ENCODE measurements around the gene NR2C1. TPM values are rescaled to one million over a fixed set of nuclear protein-coding genes. Genes with fewer than 3 reads are reported as not detected.

The NR2C1 gene
- total and polyA plus RNA-seq, 11 donors, result 11.0 to 45.6 (median 34.5) TPM

DNA sequence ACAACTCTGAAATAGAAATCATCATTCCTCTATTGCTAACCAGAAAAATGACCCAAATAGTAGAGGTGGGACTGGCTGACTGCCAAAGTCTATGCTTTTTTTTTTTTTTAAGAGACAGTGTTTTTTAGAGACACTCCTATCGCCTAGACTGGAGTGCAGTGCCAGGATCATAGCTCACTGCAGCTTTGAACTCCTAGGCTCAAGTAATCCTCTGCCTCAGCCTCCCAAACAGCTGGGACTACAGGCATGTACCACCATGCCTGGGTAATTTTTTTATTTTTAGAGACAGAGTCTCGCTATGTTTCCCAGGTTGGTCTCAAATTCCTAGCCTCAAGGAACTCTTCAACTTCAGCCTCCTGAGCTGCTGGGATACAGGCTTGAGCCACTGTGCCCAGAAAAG, 19.2 kb downstream of the NR2C1 start:
- Histone ChIP-seq H3K9me3 (no peaks in the 10 kb centered on the region), H3K27ac (no peak overlapping the region), H3K4me1 (no peaks in the 10 kb centered on the region), H3K36me3 (peaks cover 0 to 100% (median 91%) of the 10 kb centered on the region in 9 donors), H3K27me3 (no peaks in the 10 kb centered on the region), H3K4me3 (no peak overlapping the region)
- TF ChIP-seq POLR2A (IDR thresholded peaks at IDR 0.05), result no peak
- DNase-seq (no peak), ATAC-seq (no peak)
- intact Hi-C loops (cut with DNase I), result no loop called here
- 59 to 78% (median 73%) methylated on average over 2 of the region's 2 CpGs for WGBS, 4 donors

DNA sequence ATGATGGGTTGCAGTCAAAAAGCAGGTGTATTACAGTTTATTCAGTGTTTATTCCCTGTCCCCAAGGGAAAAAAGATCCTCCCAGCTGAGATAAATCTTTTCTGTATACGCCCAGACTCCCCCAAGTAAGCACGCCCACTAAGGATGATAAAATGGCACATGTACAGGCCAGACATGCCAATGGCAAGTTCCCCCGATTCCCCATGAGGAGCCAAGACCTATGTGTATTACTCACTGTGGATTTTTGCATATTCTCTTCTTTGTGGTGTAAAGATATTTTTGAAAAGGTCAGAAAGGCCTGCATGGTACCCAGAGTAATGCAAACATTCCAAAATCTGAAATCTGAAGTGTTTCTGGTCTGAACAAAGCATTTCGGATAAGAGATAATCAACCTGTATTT, 22.2 kb downstream of the NR2C1 start:
- H3K36me3 ChIP-seq, result peaks cover 0 to 100% (median 89%) of the 10 kb centered on the region in 9 donors
- WGBS, 4 donors, result 86 to 94% (median 93%) methylated on average over 4 of the region's 4 CpGs
- H3K4me3 ChIP-seq, result no peak overlapping the region
- no peak for TF ChIP-seq POLR2A (IDR thresholded peaks at IDR 0.05)
- TF ChIP-seq, protein P1, sequence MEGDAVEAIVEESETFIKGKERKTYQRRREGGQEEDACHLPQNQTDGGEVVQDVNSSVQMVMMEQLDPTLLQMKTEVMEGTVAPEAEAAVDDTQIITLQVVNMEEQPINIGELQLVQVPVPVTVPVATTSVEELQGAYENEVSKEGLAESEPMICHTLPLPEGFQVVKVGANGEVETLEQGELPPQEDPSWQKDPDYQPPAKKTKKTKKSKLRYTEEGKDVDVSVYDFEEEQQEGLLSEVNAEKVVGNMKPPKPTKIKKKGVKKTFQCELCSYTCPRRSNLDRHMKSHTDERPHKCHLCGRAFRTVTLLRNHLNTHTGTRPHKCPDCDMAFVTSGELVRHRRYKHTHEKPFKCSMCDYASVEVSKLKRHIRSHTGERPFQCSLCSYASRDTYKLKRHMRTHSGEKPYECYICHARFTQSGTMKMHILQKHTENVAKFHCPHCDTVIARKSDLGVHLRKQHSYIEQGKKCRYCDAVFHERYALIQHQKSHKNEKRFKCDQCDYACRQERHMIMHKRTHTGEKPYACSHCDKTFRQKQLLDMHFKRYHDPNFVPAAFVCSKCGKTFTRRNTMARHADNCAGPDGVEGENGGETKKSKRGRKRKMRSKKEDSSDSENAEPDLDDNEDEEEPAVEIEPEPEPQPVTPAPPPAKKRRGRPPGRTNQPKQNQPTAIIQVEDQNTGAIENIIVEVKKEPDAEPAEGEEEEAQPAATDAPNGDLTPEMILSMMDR (IDR thresholded peaks at IDR 0.05), result no peak
- H3K27me3 ChIP-seq, result no peaks in the 10 kb centered on the region
- ATAC-seq (no peak), DNase-seq (no peak)
- intact Hi-C loops (cut with DNase I), result no loop called here
- H3K27ac ChIP-seq, result no peak overlapping the region
- H3K9me3 ChIP-seq, result no peaks in the 10 kb centered on the region
- no peaks in the 10 kb centered on the region for H3K4me1 ChIP-seq

DNA sequence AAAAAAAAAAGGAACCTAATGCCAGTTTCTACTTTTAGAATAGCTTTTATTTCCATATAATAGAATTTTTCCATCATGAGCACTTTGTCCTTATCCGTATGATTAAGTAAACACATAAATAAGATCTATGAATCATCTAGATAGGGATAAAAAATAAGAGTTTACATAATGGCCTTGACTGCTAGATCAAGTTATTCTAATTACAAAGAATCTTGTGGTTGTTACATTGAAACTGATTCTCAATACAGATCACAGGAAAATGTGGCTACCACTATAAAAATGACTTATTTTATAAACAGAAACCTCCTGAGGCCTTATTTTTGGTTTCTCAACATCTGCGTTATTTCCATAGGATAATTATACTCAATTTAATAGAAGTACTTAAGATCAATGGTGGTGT, 35.5 kb downstream of the NR2C1 start:
- Histone ChIP-seq H3K27ac (no peak overlapping the region), H3K36me3 (peaks cover 0 to 100% (median 81%) of the 10 kb centered on the region in 9 donors), H3K9me3 (no peaks in the 10 kb centered on the region), H3K4me3 (no peak overlapping the region), H3K27me3 (no peaks in the 10 kb centered on the region), H3K4me1 (peaks cover 0 to 9% (median 0%) of the 10 kb centered on the region in 12 donors)
- intact Hi-C loops (cut with DNase I), result no loop called here
- TF ChIP-seq, protein P1 (IDR thresholded peaks at IDR 0.05), result no peak
- TF ChIP-seq POLR2A (IDR thresholded peaks at IDR 0.05), result no peak
- ATAC-seq, result no peak
- 93 to 97% (median 95%) methylated on average over 2 of the region's 2 CpGs for WGBS, 4 donors
- DNase-seq, result no peak

DNA sequence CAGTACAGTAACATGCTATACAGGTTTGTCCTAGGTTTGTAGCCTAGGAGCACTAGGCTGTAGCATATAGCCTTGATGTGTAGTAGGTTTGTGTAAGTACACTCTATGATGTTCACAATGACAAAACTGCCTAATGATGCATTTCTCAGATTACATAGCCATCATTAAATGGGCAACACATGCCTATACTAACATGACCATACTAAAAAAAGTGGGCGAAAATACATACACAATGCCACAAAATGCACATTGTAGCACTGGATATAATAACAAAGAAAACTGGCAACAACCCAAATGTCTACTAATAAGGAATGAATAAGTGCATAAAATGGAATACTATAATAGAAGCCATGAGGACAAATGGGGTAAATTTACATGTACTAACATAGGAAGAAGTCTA, 38.7 kb downstream of the NR2C1 start:
- 91 to 96% (median 94%) methylated on average over 1 of the region's 1 CpG for WGBS, 4 donors
- H3K9me3 ChIP-seq, result no peaks in the 10 kb centered on the region
- no peaks in the 10 kb centered on the region for H3K27me3 ChIP-seq
- TF ChIP-seq, protein P1 (IDR thresholded peaks at IDR 0.05), result no peak
- no peak for TF ChIP-seq POLR2A (IDR thresholded peaks at IDR 0.05)
- H3K27ac ChIP-seq, result no peak overlapping the region
- peaks cover 0 to 9% (median 0%) of the 10 kb centered on the region in 12 donors for H3K4me1 ChIP-seq
- no peak overlapping the region for H3K4me3 ChIP-seq
- H3K36me3 ChIP-seq, result peaks cover 0 to 100% (median 85%) of the 10 kb centered on the region in 9 donors
- ATAC-seq, result no peak
- intact Hi-C loops (cut with DNase I), result no loop called here
- DNase-seq, result no peak

DNA sequence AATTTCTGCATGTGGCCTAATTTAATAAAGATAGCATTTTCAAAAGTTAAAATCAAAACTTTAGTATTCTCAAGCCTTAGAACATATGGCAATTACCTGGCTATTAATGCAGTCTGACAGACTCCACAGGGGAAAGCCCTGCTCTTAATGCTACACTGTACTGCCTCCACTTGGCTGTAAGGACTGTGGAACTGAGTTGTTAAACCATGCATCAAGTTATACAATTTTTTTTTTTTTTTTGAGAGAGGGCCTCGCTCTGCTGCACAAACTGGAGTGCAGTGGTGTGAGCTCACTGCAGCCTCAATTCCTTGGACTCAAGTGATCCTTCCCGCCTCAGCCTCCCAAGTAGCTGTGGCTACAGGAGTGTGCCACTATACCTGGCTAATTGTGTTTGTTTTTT, 50.9 kb downstream of the NR2C1 start:
- H3K4me3 ChIP-seq, result no peak overlapping the region
- H3K4me1 ChIP-seq, result no peaks in the 10 kb centered on the region
- intact Hi-C loops (cut with DNase I), result no loop called here
- ATAC-seq (no peak), DNase-seq (no peak)
- 89 to 100% (median 94%) methylated on average over 2 of the region's 2 CpGs for WGBS, 4 donors
- no peak overlapping the region for H3K27ac ChIP-seq
- H3K27me3 ChIP-seq, result no peaks in the 10 kb centered on the region
- no peaks in the 10 kb centered on the region for H3K9me3 ChIP-seq
- no peak for TF ChIP-seq POLR2A (IDR thresholded peaks at IDR 0.05)
- TF ChIP-seq, protein P1 (IDR thresholded peaks at IDR 0.05), result no peak
- peaks cover 0 to 86% (median 54%) of the 10 kb centered on the region in 9 donors for H3K36me3 ChIP-seq
